Left ventricle myocardium inferior (tissue), 1 donor: ENCODE results near the gene ARHGEF37. TPM values are rescaled to one million over a fixed set of nuclear protein-coding genes. Genes with fewer than 3 reads are reported as not detected.

Experiments
- DNase-seq: peaks from one replicate; pipeline ENCODE4 v3.0.0-alpha.2; 2020
- H3K27ac ChIP-seq: fragments of 200-600 bp; replicated peaks from 2 replicates; pipeline ENCODE4 v1.8.0; 2021
- H3K27me3 ChIP-seq: fragments of 200-600 bp; 2 replicates; pipeline ENCODE4 v1.8.0; 2021; ENCODE audit warnings: low read depth
- H3K36me3 ChIP-seq: fragments of 200-600 bp; 2 replicates; pipeline ENCODE4 v1.8.0; 2021
- H3K4me1 ChIP-seq: fragments of 200-600 bp; 2 replicates; pipeline ENCODE4 v1.8.0; 2021
- H3K4me3 ChIP-seq: fragments of 200-600 bp; 2 replicates; pipeline ENCODE4 v1.8.0; 2021; ENCODE audit warnings: mild to moderate bottlenecking, moderate library complexity
- H3K9me3 ChIP-seq: fragments of 200-600 bp; replicated peaks from 2 replicates; pipeline ENCODE4 v1.8.0; 2021
- CTCF ChIP-seq: fragments of 200-600 bp; IDR thresholded peaks from 2 replicates; pipeline ENCODE4 v1.8.0; 2021; ENCODE audit warnings: antibody characterized with exemption, mild to moderate bottlenecking, borderline replicate concordance
- intact Hi-C: fragments of 100-400 bp; cut with micrococcal nuclease; formaldehyde crosslinking; loops from one replicate; pipeline ENCODE4 v1.11.0; 2022
- total RNA-seq: library from RNA; stranded (reverse); fragmentation: NEBNext Ultra II Directional; extraction: Animal tissue kit (Norgen Biotek cat#: 25700); gene quantifications from one replicate; pipeline ENCODE4 v1.2.1, GENCODE V29; 2021
- donor health status: DM: no; HTN: yes; CAD: no; lungs with severe emphysema.

ARHGEF37 gene
- total RNA-seq, 1 donor from 2014 or later, result 22.8 TPM

- Histone ChIP-seq H3K27ac (no peak overlapping the region), H3K36me3 (no peaks in the 10 kb centered on the region), H3K4me1 (peaks cover 12% of the 10 kb centered on the region), H3K27me3 (no peaks in the 10 kb centered on the region), H3K4me3 (no peak overlapping the region), H3K9me3 (no peaks in the 10 kb centered on the region)
- no peak for DNase-seq
- no peak for TF ChIP-seq CTCF
- intact Hi-C loops, result no loop called here
Observed at GRCh38 chr5:149651686-149652085, 70.4 kb downstream of the ARHGEF37 start.

GRCh38 chr5:149652697-149653096 is 71.4 kb downstream of the ARHGEF37 start:
- H3K9me3 ChIP-seq, result no peaks in the 10 kb centered on the region
- intact Hi-C loops, result no loop called here
- DNase-seq, result no peak
- no peak for TF ChIP-seq CTCF
- no peak overlapping the region for H3K4me3 ChIP-seq
- H3K27ac ChIP-seq, result no peak overlapping the region
- H3K36me3 ChIP-seq, result no peaks in the 10 kb centered on the region
- H3K4me1 ChIP-seq, result peaks cover 15% of the 10 kb centered on the region
- no peaks in the 10 kb centered on the region for H3K27me3 ChIP-seq

- H3K9me3 ChIP-seq, result no peaks in the 10 kb centered on the region
- H3K4me3 ChIP-seq, result no peak overlapping the region
- no peak for TF ChIP-seq CTCF
- H3K27me3 ChIP-seq, result no peaks in the 10 kb centered on the region
- intact Hi-C loops, result no loop called here
- no peak for DNase-seq
- peaks cover 29% of the 10 kb centered on the region for H3K4me1 ChIP-seq
- peak overlapping the region; percentile 37 for H3K27ac ChIP-seq
- no peaks in the 10 kb centered on the region for H3K36me3 ChIP-seq
Observed at GRCh38 chr5:149654231-149654630, 72.9 kb downstream of the ARHGEF37 start.

GRCh38 chr5:149654883-149655505 is 73.7 kb downstream of the ARHGEF37 start:
- no peak overlapping the region for H3K4me3 ChIP-seq
- H3K27ac ChIP-seq, result no peak overlapping the region
- TF ChIP-seq CTCF, result no peak
- DNase-seq, result no peak
- no peaks in the 10 kb centered on the region for H3K36me3 ChIP-seq
- H3K27me3 ChIP-seq, result no peaks in the 10 kb centered on the region
- H3K9me3 ChIP-seq, result no peaks in the 10 kb centered on the region
- H3K4me1 ChIP-seq, result peaks cover 31% of the 10 kb centered on the region
- intact Hi-C loops, result no loop called here

- Histone ChIP-seq H3K4me3 (no peak overlapping the region), H3K9me3 (no peaks in the 10 kb centered on the region), H3K36me3 (no peaks in the 10 kb centered on the region), H3K27me3 (no peaks in the 10 kb centered on the region), H3K27ac (peak overlapping the region; percentile 87), H3K4me1 (peaks cover 31% of the 10 kb centered on the region)
- intact Hi-C loops, result no loop called here
- peak; percentile 58 for DNase-seq
- peak; percentile 75 for TF ChIP-seq CTCF
Observed at GRCh38 chr5:149656576-149657182, 75.4 kb downstream of the ARHGEF37 start.
